ENCODE measurements around the gene AGFG1.
"Not testable (repeated sequence)": the region's sequence is repeated elsewhere in the genome, so short reads cannot be mapped to it uniquely, and the experiment has no call there.

AGFG1 gene

DNA sequence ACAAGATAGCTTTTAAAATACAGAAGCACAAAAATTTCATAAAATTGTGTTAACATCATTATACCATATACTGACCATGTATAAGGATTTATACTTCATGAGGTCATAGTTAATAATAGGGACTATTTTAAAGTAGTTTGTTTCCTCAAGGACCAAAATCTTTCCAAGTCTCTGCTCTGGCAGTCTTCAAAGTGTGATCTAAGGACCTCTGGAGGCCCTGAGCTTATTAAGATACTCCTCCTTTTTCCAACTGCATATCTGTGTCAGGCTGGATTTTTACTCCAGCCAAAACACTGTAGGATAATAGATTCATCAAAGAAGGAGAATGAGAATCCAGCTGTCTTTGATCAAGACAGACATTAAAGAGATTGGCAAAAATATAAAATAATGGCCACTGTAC, 125.1 kb downstream of the AGFG1 start:
- Histone ChIP-seq H3K27ac (ENCODE audit: low read depth, low read length) (no peak overlapping the region), H2BK120ac (ENCODE audit: insufficient read depth, low read length, poor library complexity) (no peak overlapping the region), H4K8ac (ENCODE audit: low read depth, low read length) (no peak overlapping the region), H2AK5ac (ENCODE audit: low read length) (no peak overlapping the region), H3K36me3 (ENCODE audit: control insufficient read depth in 1 of 2, insufficient read depth in 2 of 2, low read length in 2 of 2) (no peaks in the 10 kb centered on the region), H3K4me2 (ENCODE audit: low read length) (no peak overlapping the region), H2AFZ (ENCODE audit: insufficient read depth, low read length, poor library complexity) (no peak overlapping the region), H4K91ac (ENCODE audit: low read depth, low read length) (no peak overlapping the region), H4K12ac (ENCODE audit: low read depth, low read length) (no peak overlapping the region), H3K79me1 (ENCODE audit: low read length) (no peaks in the 10 kb centered on the region), H2BK12ac (ENCODE audit: low read length) (no peak overlapping the region), H3K23ac (ENCODE audit: low read length) (no peak overlapping the region), H3K14ac (ENCODE audit: low read length) (no peak overlapping the region), H3K4me3 (ENCODE audit: low read depth, low read length) (no peak overlapping the region), H3K18ac (ENCODE audit: low read length) (no peak overlapping the region), H3K4me1 (ENCODE audit: control insufficient read depth in 1 of 2, insufficient read depth in 2 of 2, low read length in 2 of 2) (no peaks in the 10 kb centered on the region), H2BK5ac (ENCODE audit: low read depth, low read length, poor library complexity) (no peak overlapping the region), H3K9me3 (ENCODE audit: insufficient read depth, low read depth, low read length) (no peaks in the 10 kb centered on the region), H3K27me3 (ENCODE audit: insufficient read depth, low read length) (no peaks in the 10 kb centered on the region), H3K79me2 (ENCODE audit: control insufficient read depth, insufficient read depth, low read length, poor library complexity) (no peaks in the 10 kb centered on the region), H3K4ac (ENCODE audit: low read depth, low read length) (no peak overlapping the region), H3K9ac (ENCODE audit: low read length) (no peak overlapping the region)
- no peak for DNase-seq

GRCh38 chr2:227597998-227598397, 126.0 kb downstream of the AGFG1 start:
- Histone ChIP-seq H3K4ac (ENCODE audit: low read depth, low read length) (no peak overlapping the region), H4K12ac (ENCODE audit: low read depth, low read length) (no peak overlapping the region), H3K4me3 (ENCODE audit: low read depth, low read length) (no peak overlapping the region), H3K79me1 (ENCODE audit: low read length) (no peaks in the 10 kb centered on the region), H2BK120ac (ENCODE audit: insufficient read depth, low read length, poor library complexity) (no peak overlapping the region), H3K4me2 (ENCODE audit: low read length) (no peak overlapping the region), H3K9me3 (ENCODE audit: insufficient read depth, low read depth, low read length) (no peaks in the 10 kb centered on the region), H2BK12ac (ENCODE audit: low read length) (no peak overlapping the region), H3K18ac (ENCODE audit: low read length) (no peak overlapping the region), H3K9ac (ENCODE audit: low read length) (no peak overlapping the region), H2BK5ac (ENCODE audit: low read depth, low read length, poor library complexity) (no peak overlapping the region), H3K23ac (ENCODE audit: low read length) (no peak overlapping the region), H3K4me1 (ENCODE audit: control insufficient read depth in 1 of 2, insufficient read depth in 2 of 2, low read length in 2 of 2) (no peaks in the 10 kb centered on the region), H2AK5ac (ENCODE audit: low read length) (no peak overlapping the region), H3K79me2 (ENCODE audit: control insufficient read depth, insufficient read depth, low read length, poor library complexity) (no peaks in the 10 kb centered on the region), H3K36me3 (ENCODE audit: control insufficient read depth in 1 of 2, insufficient read depth in 2 of 2, low read length in 2 of 2) (no peaks in the 10 kb centered on the region), H4K91ac (ENCODE audit: low read depth, low read length) (no peak overlapping the region), H3K27me3 (ENCODE audit: insufficient read depth, low read length) (no peaks in the 10 kb centered on the region), H2AFZ (ENCODE audit: insufficient read depth, low read length, poor library complexity) (no peak overlapping the region), H4K8ac (ENCODE audit: low read depth, low read length) (no peak overlapping the region), H3K14ac (ENCODE audit: low read length) (no peak overlapping the region), H3K27ac (ENCODE audit: low read depth, low read length) (no peak overlapping the region)
- no peak for DNase-seq
- WGBS (ENCODE audit: extremely low coverage, insufficient coverage, insufficient read length), result no CpG with 5 or more reads among the region's 4 CpGs

DNA sequence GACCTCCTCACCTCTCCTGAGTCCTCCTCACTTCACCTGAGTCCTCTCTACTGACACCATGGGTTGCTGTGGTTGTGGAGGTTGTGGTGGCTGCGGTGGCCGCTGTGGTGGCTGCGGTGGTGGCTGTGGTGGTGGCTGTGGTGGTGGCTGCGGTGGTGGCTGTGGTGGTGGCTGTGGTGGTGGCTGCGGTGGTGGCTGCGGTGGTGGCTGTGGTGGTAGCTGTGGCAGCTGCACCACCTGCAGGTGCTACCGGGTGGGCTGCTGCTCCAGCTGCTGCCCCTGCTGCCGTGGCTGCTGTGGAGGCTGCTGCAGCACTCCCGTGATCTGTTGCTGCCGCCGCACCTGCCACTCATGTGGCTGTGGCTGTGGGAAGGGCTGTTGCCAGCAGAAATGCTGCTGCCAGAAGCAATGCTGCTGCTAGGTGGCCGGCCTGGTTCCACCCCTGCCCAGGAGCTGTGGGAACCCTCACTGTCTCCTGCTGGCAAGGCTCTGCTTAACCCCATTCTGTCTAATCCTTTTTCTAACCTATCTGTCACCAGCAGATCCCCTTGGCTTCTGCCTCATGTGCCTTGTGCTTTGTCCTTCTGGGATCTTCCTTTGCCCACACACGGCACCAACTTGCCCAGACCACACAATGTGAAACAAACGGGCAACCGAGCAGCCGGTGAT, 127.0 kb downstream of the AGFG1 start, which contains the start of gene SCYGR2:
SCYGR2 (plus strand) TSS at position 59 of the 669 bp plus-strand sequence; CDS start at position 59, 0 bp downstream.
- not testable (repeated sequence) for H3K18ac ChIP-seq (ENCODE audit: low read length); H3K4me1 ChIP-seq (ENCODE audit: control insufficient read depth in 1 of 2, insufficient read depth in 2 of 2, low read length in 2 of 2); H2BK12ac ChIP-seq (ENCODE audit: low read length); H3K36me3 ChIP-seq (ENCODE audit: control insufficient read depth in 1 of 2, insufficient read depth in 2 of 2, low read length in 2 of 2); H4K12ac ChIP-seq (ENCODE audit: low read depth, low read length); H3K4me3 ChIP-seq (ENCODE audit: low read depth, low read length); H3K9ac ChIP-seq (ENCODE audit: low read length); H4K8ac ChIP-seq (ENCODE audit: low read depth, low read length); H3K79me2 ChIP-seq (ENCODE audit: control insufficient read depth, insufficient read depth, low read length, poor library complexity); H3K9me3 ChIP-seq (ENCODE audit: insufficient read depth, low read depth, low read length); H2AK5ac ChIP-seq (ENCODE audit: low read length); H2AFZ ChIP-seq (ENCODE audit: insufficient read depth, low read length, poor library complexity); H2BK5ac ChIP-seq (ENCODE audit: low read depth, low read length, poor library complexity); H3K14ac ChIP-seq (ENCODE audit: low read length); H3K27ac ChIP-seq (ENCODE audit: low read depth, low read length); H4K91ac ChIP-seq (ENCODE audit: low read depth, low read length); H3K4ac ChIP-seq (ENCODE audit: low read depth, low read length); DNase-seq; H3K27me3 ChIP-seq (ENCODE audit: insufficient read depth, low read length); H3K4me2 ChIP-seq (ENCODE audit: low read length); H3K23ac ChIP-seq (ENCODE audit: low read length); H3K79me1 ChIP-seq (ENCODE audit: low read length)
- no CpG with 5 or more reads among the region's 16 CpGs for WGBS (ENCODE audit: extremely low coverage, insufficient coverage, insufficient read length)
- H2BK120ac ChIP-seq (ENCODE audit: insufficient read depth, low read length, poor library complexity), result peak within 1 kb of the TSS; percentile 28

- no peak overlapping the region for H3K14ac ChIP-seq (ENCODE audit: low read length)
- no peak overlapping the region for H2BK120ac ChIP-seq (ENCODE audit: insufficient read depth, low read length, poor library complexity)
- no peaks in the 10 kb centered on the region for H3K4me1 ChIP-seq (ENCODE audit: control insufficient read depth in 1 of 2, insufficient read depth in 2 of 2, low read length in 2 of 2)
- H4K12ac ChIP-seq (ENCODE audit: low read depth, low read length), result no peak overlapping the region
- WGBS (ENCODE audit: extremely low coverage, insufficient coverage, insufficient read length), result no CpG with 5 or more reads among the region's 3 CpGs
- no peaks in the 10 kb centered on the region for H3K36me3 ChIP-seq (ENCODE audit: control insufficient read depth in 1 of 2, insufficient read depth in 2 of 2, low read length in 2 of 2)
- H3K9me3 ChIP-seq (ENCODE audit: insufficient read depth, low read depth, low read length), result no peaks in the 10 kb centered on the region
- H4K91ac ChIP-seq (ENCODE audit: low read depth, low read length), result no peak overlapping the region
- H2BK12ac ChIP-seq (ENCODE audit: low read length), result no peak overlapping the region
- no peak overlapping the region for H3K9ac ChIP-seq (ENCODE audit: low read length)
- H2AFZ ChIP-seq (ENCODE audit: insufficient read depth, low read length, poor library complexity), result no peak overlapping the region
- H3K79me2 ChIP-seq (ENCODE audit: control insufficient read depth, insufficient read depth, low read length, poor library complexity), result no peaks in the 10 kb centered on the region
- no peak overlapping the region for H2BK5ac ChIP-seq (ENCODE audit: low read depth, low read length, poor library complexity)
- no peaks in the 10 kb centered on the region for H3K79me1 ChIP-seq (ENCODE audit: low read length)
- no peak overlapping the region for H3K4me2 ChIP-seq (ENCODE audit: low read length)
- H2AK5ac ChIP-seq (ENCODE audit: low read length), result no peak overlapping the region
- H3K4ac ChIP-seq (ENCODE audit: low read depth, low read length), result no peak overlapping the region
- no peak overlapping the region for H3K18ac ChIP-seq (ENCODE audit: low read length)
- DNase-seq, result no peak
- H3K4me3 ChIP-seq (ENCODE audit: low read depth, low read length), result no peak overlapping the region
- no peak overlapping the region for H4K8ac ChIP-seq (ENCODE audit: low read depth, low read length)
- no peak overlapping the region for H3K23ac ChIP-seq (ENCODE audit: low read length)
- no peak overlapping the region for H3K27ac ChIP-seq (ENCODE audit: low read depth, low read length)
- no peaks in the 10 kb centered on the region for H3K27me3 ChIP-seq (ENCODE audit: insufficient read depth, low read length)
Observed at GRCh38 chr2:227602358-227602757, 130.4 kb downstream of the AGFG1 start.
